ENCODE measurements around the gene KAZALD1. TPM values are rescaled to one million over a fixed set of nuclear protein-coding genes. Genes with fewer than 3 reads are reported as not detected.

The KAZALD1 gene
- total RNA-seq, 1 donor: 5.9 TPM

Other genes starting within 250 kb of the KAZALD1 start
- gene SLF2, start 149.0 kb upstream of the KAZALD1 start, total RNA-seq: 9.2 TPM
- gene SEMA4G, start 92.5 kb upstream of the KAZALD1 start, total RNA-seq: 0.54 TPM
- gene MRPL43, start 74.5 kb upstream of the KAZALD1 start, total RNA-seq: 81.6 TPM
- 13.2 TPM for gene TWNK, start 74.4 kb upstream of the KAZALD1 start, total RNA-seq
- gene LZTS2, start 62.2 kb upstream of the KAZALD1 start, total RNA-seq: 41.2 TPM
- 1.3 TPM for gene PDZD7, start 30.9 kb upstream of the KAZALD1 start, total RNA-seq
- 123 TPM for gene SFXN3, start 30.8 kb upstream of the KAZALD1 start, total RNA-seq
- gene TLX1, start 69.3 kb downstream of the KAZALD1 start, total RNA-seq: not detected
- gene LBX1, start 167.5 kb downstream of the KAZALD1 start, total RNA-seq: not detected

All from hematopoietic multipotent progenitor cell (in vitro differentiated cells).